Measurements from ENCODE around the gene LAMTOR2. TPM values are rescaled to one million over a fixed set of nuclear protein-coding genes. Genes with fewer than 3 reads are reported as not detected.

LAMTOR2 gene
- total and polyA plus RNA-seq, 9 donors = 20.1 to 66.1 (median 24.9) TPM

GRCh38 chr1:156082309-156083091 lies 27.9 kb downstream of the LAMTOR2 start, which contains the start of gene MEX3A:
Gene MEX3A, minus strand, starts transcription at chr1:156082465. Its CDS starts 467 bp downstream, at chr1:156081998.
- intact Hi-C loops (cut with DNase I) = no loop called here
- WGBS, 3 donors = 0 to 1% (median 1%) methylated on average over 60 to 62 of the region's 62 CpGs
- peak; percentile 79 to 90 (median 85) for DNase-seq
- H3K27me3 ChIP-seq = no peaks in the 10 kb centered on the region
- H3K36me3 ChIP-seq = no peaks in the 10 kb centered on the region
- TF ChIP-seq EP300 (IDR thresholded peaks at IDR 0.05) (no peak), CTCF (IDR thresholded peaks at IDR 0.05) (peak in 1 of 3 donors; percentile 6), POLR2A (IDR thresholded peaks at IDR 0.05) (peak; percentile 28)
- peak within 1 kb of the TSS; percentile 81 for H3K4me3 ChIP-seq
- no peaks in the 10 kb centered on the region for H3K9me3 ChIP-seq
- H3K4me1 ChIP-seq (ENCODE audit: insufficient read depth) = peaks cover 2% of the 10 kb centered on the region
- H3K27ac ChIP-seq = peak within 1 kb of the TSS; percentile 66

GRCh38 chr1:156083800-156084790 lies 29.5 kb downstream of the LAMTOR2 start:
- H3K4me3 ChIP-seq = no peak overlapping the region
- peaks cover 2% of the 10 kb centered on the region for H3K4me1 ChIP-seq (ENCODE audit: insufficient read depth)
- intact Hi-C loops (cut with DNase I) = no loop called here
- no peak for DNase-seq
- no peaks in the 10 kb centered on the region for H3K9me3 ChIP-seq
- no peaks in the 10 kb centered on the region for H3K36me3 ChIP-seq
- no peak overlapping the region for H3K27ac ChIP-seq
- H3K27me3 ChIP-seq = no peaks in the 10 kb centered on the region
- TF ChIP-seq EP300 (IDR thresholded peaks at IDR 0.05) = no peak
- TF ChIP-seq CTCF (IDR thresholded peaks at IDR 0.05) = no peak
- no peak for TF ChIP-seq POLR2A (IDR thresholded peaks at IDR 0.05)
- WGBS, 3 donors = 33 to 53% (median 46%) methylated on average over 7 of the region's 7 CpGs

- Histone ChIP-seq H3K4me3 (no peak overlapping the region), H3K9me3 (no peaks in the 10 kb centered on the region), H3K4me1 (ENCODE audit: insufficient read depth) (no peaks in the 10 kb centered on the region), H3K36me3 (no peaks in the 10 kb centered on the region), H3K27me3 (no peaks in the 10 kb centered on the region), H3K27ac (no peak overlapping the region)
- intact Hi-C loops (cut with DNase I) = loop anchor here in 1 of 4 donors (5.0 kb wide), 1 partner anchor 146 kb away; no protein-coding TSS in a partner anchor
- no peak for TF ChIP-seq EP300 (IDR thresholded peaks at IDR 0.05)
- TF ChIP-seq POLR2A (IDR thresholded peaks at IDR 0.05) = no peak
- TF ChIP-seq CTCF (IDR thresholded peaks at IDR 0.05) = no peak
- peak in 3 of 5 donors; percentile 49 to 73 (median 67) for DNase-seq
- 4 to 15% (median 8%) methylated on average over 1 of the region's 1 CpG for WGBS, 3 donors
Measured at GRCh38 chr1:156086256-156086662, 31.7 kb downstream of the LAMTOR2 start.

- Histone ChIP-seq H3K9me3 (no peaks in the 10 kb centered on the region), H3K36me3 (no peaks in the 10 kb centered on the region), H3K27ac (no peak overlapping the region), H3K4me1 (ENCODE audit: insufficient read depth) (no peaks in the 10 kb centered on the region), H3K27me3 (no peaks in the 10 kb centered on the region), H3K4me3 (no peak overlapping the region)
- intact Hi-C loops (cut with DNase I) = loop anchor here (1.0 to 5.0 kb wide), 7 partner anchors 47 to 143 kb away; no protein-coding TSS in a partner anchor
- TF ChIP-seq CTCF (IDR thresholded peaks at IDR 0.05) = no peak
- TF ChIP-seq EP300 (IDR thresholded peaks at IDR 0.05) = no peak
- TF ChIP-seq POLR2A (IDR thresholded peaks at IDR 0.05) = no peak
- no peak for DNase-seq
- 76 to 84% (median 80%) methylated on average over 6 of the region's 6 CpGs for WGBS, 3 donors
Measured at GRCh38 chr1:156089704-156090103, 35.1 kb downstream of the LAMTOR2 start.
